ENCODE measurements around the gene OLFML2A.

DNA sequence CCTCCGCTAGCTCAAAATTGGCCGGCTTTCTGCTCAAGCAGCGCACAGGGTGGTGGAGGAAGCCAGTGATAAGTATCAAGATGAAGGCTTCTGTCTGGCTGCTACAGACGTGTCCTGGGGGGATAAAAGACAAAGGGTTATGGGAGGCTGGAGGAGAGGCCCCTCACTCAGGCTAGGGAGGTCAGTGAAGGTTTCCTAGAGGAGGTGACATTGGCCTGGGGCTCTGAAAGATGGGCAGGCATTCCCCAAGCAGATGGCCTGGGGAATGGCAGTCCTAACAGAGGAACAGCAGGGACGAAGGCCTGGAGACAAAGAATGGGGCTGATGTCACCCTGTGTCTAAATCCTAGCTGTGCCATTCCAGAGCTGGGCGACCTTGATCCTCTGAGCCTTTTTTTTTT lies 32.3 kb downstream of the OLFML2A start:
- TF ChIP-seq, protein P1, sequence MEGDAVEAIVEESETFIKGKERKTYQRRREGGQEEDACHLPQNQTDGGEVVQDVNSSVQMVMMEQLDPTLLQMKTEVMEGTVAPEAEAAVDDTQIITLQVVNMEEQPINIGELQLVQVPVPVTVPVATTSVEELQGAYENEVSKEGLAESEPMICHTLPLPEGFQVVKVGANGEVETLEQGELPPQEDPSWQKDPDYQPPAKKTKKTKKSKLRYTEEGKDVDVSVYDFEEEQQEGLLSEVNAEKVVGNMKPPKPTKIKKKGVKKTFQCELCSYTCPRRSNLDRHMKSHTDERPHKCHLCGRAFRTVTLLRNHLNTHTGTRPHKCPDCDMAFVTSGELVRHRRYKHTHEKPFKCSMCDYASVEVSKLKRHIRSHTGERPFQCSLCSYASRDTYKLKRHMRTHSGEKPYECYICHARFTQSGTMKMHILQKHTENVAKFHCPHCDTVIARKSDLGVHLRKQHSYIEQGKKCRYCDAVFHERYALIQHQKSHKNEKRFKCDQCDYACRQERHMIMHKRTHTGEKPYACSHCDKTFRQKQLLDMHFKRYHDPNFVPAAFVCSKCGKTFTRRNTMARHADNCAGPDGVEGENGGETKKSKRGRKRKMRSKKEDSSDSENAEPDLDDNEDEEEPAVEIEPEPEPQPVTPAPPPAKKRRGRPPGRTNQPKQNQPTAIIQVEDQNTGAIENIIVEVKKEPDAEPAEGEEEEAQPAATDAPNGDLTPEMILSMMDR (IDR thresholded peaks at IDR 0.05; ENCODE audit: insufficient read depth, low read length) = no peak
- no peak for TF ChIP-seq REST (IDR thresholded peaks at IDR 0.05; ENCODE audit: insufficient replicate concordance, low read depth)
- no peak for TF ChIP-seq SPI1 (IDR thresholded peaks at IDR 0.05; ENCODE audit: borderline replicate concordance, low read depth)

Measured in HL-60 (cell line).